Neural progenitor cell (in vitro differentiated cells): ENCODE measurements around the gene NKTR. TPM values are rescaled to one million over a fixed set of nuclear protein-coding genes. Genes with fewer than 3 reads are reported as not detected.

Experiments used
- DNase-seq: peaks from one replicate; pipeline ENCODE4 v3.0.0-alpha.2; 2016; ENCODE audit warnings: low spot score
- H2AFZ ChIP-seq: fragments of 200-600 bp; sonication (generic); replicated peaks from 2 replicates; pipeline ENCODE4 v1.6.1; 2016; ENCODE audit warnings: antibody characterized with exemption
- H3F3A ChIP-seq: fragments of 200-600 bp; sonication (generic); 2 replicates; pipeline ENCODE4 v1.6.1; 2016; ENCODE audit warnings: antibody characterized with exemption, low read depth
- H3K27ac ChIP-seq: fragments of 200-600 bp; sonication (generic); 2 replicates; pipeline ENCODE4 v1.5.1; 2016; ENCODE audit warnings: mild to moderate bottlenecking
- H3K27me3 ChIP-seq: fragments of 200-600 bp; sonication (generic); 2 replicates; pipeline ENCODE4 v1.6.1; 2016; ENCODE audit warnings: mild to moderate bottlenecking, moderate library complexity
- H3K36me3 ChIP-seq: fragments of 200-600 bp; sonication (generic); 2 replicates; pipeline ENCODE4 v1.5.1; 2016
- H3K4me1 ChIP-seq: fragments of 200-600 bp; sonication (generic); 2 replicates; pipeline ENCODE4 v1.6.1; 2016; ENCODE audit warnings: mixed run types
- H3K4me2 ChIP-seq: fragments of 200-600 bp; sonication (generic); 2 replicates; pipeline ENCODE4 v1.6.1; 2016
- H3K4me3 ChIP-seq: fragments of 200-600 bp; sonication (generic); 2 replicates; pipeline ENCODE4 v1.5.1; 2016
- H3K79me2 ChIP-seq: fragments of 200-600 bp; sonication (generic); 2 replicates; pipeline ENCODE4 v1.6.1; 2016; ENCODE audit warnings: low read depth
- H3K9ac ChIP-seq: fragments of 200-600 bp; sonication (generic); 2 replicates; pipeline ENCODE4 v1.6.1; 2016
- H3K9me3 ChIP-seq: fragments of 200-600 bp; sonication (generic); 2 replicates; pipeline ENCODE4 v1.5.1; 2016; ENCODE audit warnings: low read depth
- H4K20me1 ChIP-seq: fragments of 200-600 bp; sonication (generic); 2 replicates; pipeline ENCODE4 v1.6.1; 2016; ENCODE audit warnings: low read depth
- H3K27ac Mint-ChIP-seq: 3 replicates; pipeline ENCODE4 v1.8.0; 2021; ENCODE audit warnings: mixed read lengths
- H3K27me3 Mint-ChIP-seq: 2 replicates; pipeline ENCODE4 v1.8.0; 2022; ENCODE audit warnings: low read depth, mild to moderate bottlenecking, inconsistent platforms, moderate library complexity, mixed read lengths; ENCODE audit not compliant: insufficient read depth
- H3K36me3 Mint-ChIP-seq: 3 replicates; pipeline ENCODE4 v1.8.0; 2021; ENCODE audit warnings: mixed read lengths
- H3K4me1 Mint-ChIP-seq: 3 replicates; pipeline ENCODE4 v1.8.0; 2021; ENCODE audit warnings: mixed read lengths
- H3K4me3 Mint-ChIP-seq: 3 replicates; pipeline ENCODE4 v1.8.0; 2021; ENCODE audit warnings: mild to moderate bottlenecking, moderate library complexity, mixed read lengths
- H3K9me3 Mint-ChIP-seq: 3 replicates; pipeline ENCODE4 v1.8.0; 2020; ENCODE audit warnings: mixed read lengths
- CTCF ChIP-seq: fragments of 200-600 bp; sonication (generic); IDR thresholded peaks from 2 replicates; pipeline ENCODE4 v1.5.1; 2017; ENCODE audit warnings: antibody characterized with exemption, mild to moderate bottlenecking
- EZH2 ChIP-seq: fragments of 200-600 bp; sonication (generic); IDR thresholded peaks from 2 replicates; pipeline ENCODE4 v1.6.1; 2017; ENCODE audit warnings: antibody characterized with exemption, mild to moderate bottlenecking, moderate library complexity
- EZH2phosphoT487 ChIP-seq: fragments of 200-600 bp; sonication (generic); IDR thresholded peaks from 2 replicates; pipeline ENCODE4 v1.6.1; 2017; ENCODE audit warnings: antibody characterized with exemption
- total RNA-seq: library from RNA; depleted of rRNA; stranded (reverse); fragments of >200 nt; gene quantifications from 2 replicates; pipeline ENCODE4 v1.2.3, GENCODE V29; 2015; ENCODE audit warnings: low replicate concordance

NKTR gene
- total RNA-seq, 1 donor from 2014 or later, result 190 TPM

- peaks cover 100% of the 10 kb centered on the region for H3K79me2 ChIP-seq
- Mint-ChIP-seq H3K36me3 (peaks cover 15% of the 10 kb centered on the region), H3K4me1 (no peaks in the 10 kb centered on the region), H3K4me3 (no peak overlapping the region), H3K27ac (no peak overlapping the region), H3K27me3 (no peaks in the 10 kb centered on the region), H3K9me3 (no peaks in the 10 kb centered on the region)
- no peak overlapping the region for H3K4me2 ChIP-seq
- no peak overlapping the region for H3K9ac ChIP-seq
- H2AFZ ChIP-seq, result no peak overlapping the region
- TF ChIP-seq EZH2phosphoT487 (no peak), EZH2 (no peak), CTCF (no peak)
- H3F3A ChIP-seq, result peaks cover 14% of the 10 kb centered on the region
- H4K20me1 ChIP-seq, result peaks cover 96% of the 10 kb centered on the region
- no peak for DNase-seq
- H3K27ac ChIP-seq, result no peak overlapping the region
- H3K4me1 ChIP-seq, result no peaks in the 10 kb centered on the region
- H3K9me3 ChIP-seq, result no peaks in the 10 kb centered on the region
- peaks cover 2% of the 10 kb centered on the region for H3K36me3 ChIP-seq
- no peak overlapping the region for H3K4me3 ChIP-seq
- H3K27me3 ChIP-seq, result no peaks in the 10 kb centered on the region
Measured at GRCh38 chr3:42612217-42612616, 11.7 kb downstream of the NKTR start.

- H3K4me3 ChIP-seq, result no peak overlapping the region
- H3K36me3 ChIP-seq, result peaks cover 6% of the 10 kb centered on the region
- H3K27me3 ChIP-seq, result no peaks in the 10 kb centered on the region
- Mint-ChIP-seq H3K9me3 (no peaks in the 10 kb centered on the region), H3K4me3 (no peak overlapping the region), H3K36me3 (peaks cover 9% of the 10 kb centered on the region), H3K4me1 (no peaks in the 10 kb centered on the region), H3K27me3 (no peaks in the 10 kb centered on the region), H3K27ac (no peak overlapping the region)
- H3K9ac ChIP-seq, result no peak overlapping the region
- peaks cover 14% of the 10 kb centered on the region for H3F3A ChIP-seq
- H3K27ac ChIP-seq, result no peak overlapping the region
- TF ChIP-seq CTCF, result no peak
- no peak for TF ChIP-seq EZH2phosphoT487
- TF ChIP-seq EZH2, result no peak
- H2AFZ ChIP-seq, result no peak overlapping the region
- H3K9me3 ChIP-seq, result no peaks in the 10 kb centered on the region
- DNase-seq, result no peak
- H3K4me2 ChIP-seq, result no peak overlapping the region
- peaks cover 100% of the 10 kb centered on the region for H3K79me2 ChIP-seq
- H4K20me1 ChIP-seq, result peaks cover 96% of the 10 kb centered on the region
- H3K4me1 ChIP-seq, result no peaks in the 10 kb centered on the region
Measured at GRCh38 chr3:42612928-42613327, 12.4 kb downstream of the NKTR start.

GRCh38 chr3:42613462-42613861 lies 13.0 kb downstream of the NKTR start:
- Histone ChIP-seq H3K4me1 (no peaks in the 10 kb centered on the region), H3K27me3 (no peaks in the 10 kb centered on the region), H3K4me2 (no peak overlapping the region), H3K9ac (no peak overlapping the region), H3K79me2 (peaks cover 96% of the 10 kb centered on the region), H4K20me1 (peaks cover 91% of the 10 kb centered on the region), H2AFZ (no peak overlapping the region), H3F3A (peaks cover 14% of the 10 kb centered on the region), H3K9me3 (no peaks in the 10 kb centered on the region), H3K27ac (no peak overlapping the region), H3K4me3 (no peak overlapping the region), H3K36me3 (peaks cover 6% of the 10 kb centered on the region)
- Mint-ChIP-seq H3K4me1 (no peaks in the 10 kb centered on the region), H3K27me3 (no peaks in the 10 kb centered on the region), H3K9me3 (no peaks in the 10 kb centered on the region), H3K27ac (no peak overlapping the region), H3K36me3 (peaks cover 9% of the 10 kb centered on the region), H3K4me3 (no peak overlapping the region)
- TF ChIP-seq EZH2phosphoT487 (no peak), CTCF (peak; percentile 51)
- no peak for DNase-seq

- H3K9me3 ChIP-seq, result no peaks in the 10 kb centered on the region
- no peaks in the 10 kb centered on the region for H3K27me3 ChIP-seq
- Mint-ChIP-seq H3K27me3 (no peaks in the 10 kb centered on the region), H3K4me3 (no peak overlapping the region), H3K4me1 (peaks cover 4% of the 10 kb centered on the region), H3K9me3 (no peaks in the 10 kb centered on the region), H3K27ac (no peak overlapping the region), H3K36me3 (peaks cover 29% of the 10 kb centered on the region)
- H3K79me2 ChIP-seq, result no peaks in the 10 kb centered on the region
- H3K4me2 ChIP-seq, result no peak overlapping the region
- peaks cover 25% of the 10 kb centered on the region for H3K36me3 ChIP-seq
- no peak overlapping the region for H2AFZ ChIP-seq
- peaks cover 8% of the 10 kb centered on the region for H3F3A ChIP-seq
- TF ChIP-seq EZH2, result no peak
- no peak for TF ChIP-seq EZH2phosphoT487
- TF ChIP-seq CTCF, result no peak
- peaks cover 8% of the 10 kb centered on the region for H3K4me1 ChIP-seq
- no peak overlapping the region for H3K27ac ChIP-seq
- DNase-seq, result no peak
- H3K4me3 ChIP-seq, result no peak overlapping the region
- peaks cover 23% of the 10 kb centered on the region for H4K20me1 ChIP-seq
- H3K9ac ChIP-seq, result no peak overlapping the region
Measured at GRCh38 chr3:42631620-42632019, 31.1 kb downstream of the NKTR start.
